ENCODE results near the gene MPV17L2. TPM values are rescaled to one million over a fixed set of nuclear protein-coding genes. Genes with fewer than 3 reads are reported as not detected.
"Not testable (repeated sequence)": the region's sequence is repeated elsewhere in the genome, so short reads cannot be mapped to it uniquely, and the experiment has no call there.

Gene MPV17L2
- total RNA-seq, 1 donor from 2014 or later: 50.1 TPM

- H3K4me3 ChIP-seq (ENCODE audit: low read depth, low read length): peak overlapping the region; percentile 95
- no peak for DNase-seq (ENCODE audit: low read depth)
- TF ChIP-seq, protein P1, sequence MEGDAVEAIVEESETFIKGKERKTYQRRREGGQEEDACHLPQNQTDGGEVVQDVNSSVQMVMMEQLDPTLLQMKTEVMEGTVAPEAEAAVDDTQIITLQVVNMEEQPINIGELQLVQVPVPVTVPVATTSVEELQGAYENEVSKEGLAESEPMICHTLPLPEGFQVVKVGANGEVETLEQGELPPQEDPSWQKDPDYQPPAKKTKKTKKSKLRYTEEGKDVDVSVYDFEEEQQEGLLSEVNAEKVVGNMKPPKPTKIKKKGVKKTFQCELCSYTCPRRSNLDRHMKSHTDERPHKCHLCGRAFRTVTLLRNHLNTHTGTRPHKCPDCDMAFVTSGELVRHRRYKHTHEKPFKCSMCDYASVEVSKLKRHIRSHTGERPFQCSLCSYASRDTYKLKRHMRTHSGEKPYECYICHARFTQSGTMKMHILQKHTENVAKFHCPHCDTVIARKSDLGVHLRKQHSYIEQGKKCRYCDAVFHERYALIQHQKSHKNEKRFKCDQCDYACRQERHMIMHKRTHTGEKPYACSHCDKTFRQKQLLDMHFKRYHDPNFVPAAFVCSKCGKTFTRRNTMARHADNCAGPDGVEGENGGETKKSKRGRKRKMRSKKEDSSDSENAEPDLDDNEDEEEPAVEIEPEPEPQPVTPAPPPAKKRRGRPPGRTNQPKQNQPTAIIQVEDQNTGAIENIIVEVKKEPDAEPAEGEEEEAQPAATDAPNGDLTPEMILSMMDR (conservative IDR thresholded peaks at IDR 0.05; ENCODE audit: low read depth, low read length): no peak
These were observed 12.3 kb downstream of the MPV17L2 start for GRCh38 chr19:18205200-18205892.

- DNase-seq (ENCODE audit: low read depth): no peak
- no peak overlapping the region for H3K4me3 ChIP-seq (ENCODE audit: low read depth, low read length)
- TF ChIP-seq, protein P1 (conservative IDR thresholded peaks at IDR 0.05; ENCODE audit: low read depth, low read length): no peak
These were observed 13.0 kb downstream of the MPV17L2 start for GRCh38 chr19:18206018-18206417.

GRCh38 chr19:18208098-18208951 is 15.3 kb downstream of the MPV17L2 start:
- H3K4me3 ChIP-seq (ENCODE audit: low read depth, low read length): no peak overlapping the region
- no peak for DNase-seq (ENCODE audit: low read depth)
- TF ChIP-seq, protein P1 (conservative IDR thresholded peaks at IDR 0.05; ENCODE audit: low read depth, low read length): peak; percentile 57

DNA sequence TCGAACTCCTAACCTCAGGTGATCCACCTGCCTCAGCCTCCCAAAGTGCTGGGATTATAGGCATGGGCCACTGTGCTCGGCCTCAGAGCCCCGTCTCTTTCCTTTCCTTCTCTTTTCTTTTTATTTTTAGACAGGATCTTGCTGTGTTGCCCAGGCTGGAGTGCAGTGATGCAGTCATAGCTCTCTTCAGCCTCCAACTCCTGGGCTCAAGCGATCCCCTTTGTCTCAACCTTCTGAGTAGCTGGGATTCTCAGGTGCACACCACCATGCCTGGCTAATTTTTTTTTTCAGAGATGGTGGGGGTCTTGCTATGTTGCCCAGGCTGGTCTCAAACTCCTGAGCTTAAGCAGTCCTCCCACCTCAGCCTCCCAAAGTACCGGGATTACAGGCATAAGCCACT is 16.9 kb downstream of the MPV17L2 start:
- DNase-seq (ENCODE audit: low read depth); H3K4me3 ChIP-seq (ENCODE audit: low read depth, low read length): not testable (repeated sequence)

- H3K4me3 ChIP-seq (ENCODE audit: low read depth, low read length): no peak overlapping the region
- DNase-seq (ENCODE audit: low read depth): no peak
- TF ChIP-seq, protein P1 (conservative IDR thresholded peaks at IDR 0.05; ENCODE audit: low read depth, low read length): no peak
These were observed 18.7 kb downstream of the MPV17L2 start for GRCh38 chr19:18211683-18212082.

- TF ChIP-seq, protein P1 (conservative IDR thresholded peaks at IDR 0.05; ENCODE audit: low read depth, low read length): no peak
- no peak overlapping the region for H3K4me3 ChIP-seq (ENCODE audit: low read depth, low read length)
- no peak for DNase-seq (ENCODE audit: low read depth)
These were observed 21.9 kb downstream of the MPV17L2 start for GRCh38 chr19:18214779-18215433.

GRCh38 chr19:18216789-18217188 is 23.8 kb downstream of the MPV17L2 start:
- no peak for DNase-seq (ENCODE audit: low read depth)
- TF ChIP-seq, protein P1 (conservative IDR thresholded peaks at IDR 0.05; ENCODE audit: low read depth, low read length): no peak
- no peak overlapping the region for H3K4me3 ChIP-seq (ENCODE audit: low read depth, low read length)

All from epithelial cell of proximal tubule (primary cell).